ENCODE measurements around the gene ARNT2. TPM values are rescaled to one million over a fixed set of nuclear protein-coding genes. Genes with fewer than 3 reads are reported as not detected.

The ARNT2 gene
- total and polyA plus RNA-seq, 2 of the 13 experiments (the other 11 are each of a cell fraction or from before 2014, with no cell fraction given) = 0.69 to 1.7 TPM

DNA sequence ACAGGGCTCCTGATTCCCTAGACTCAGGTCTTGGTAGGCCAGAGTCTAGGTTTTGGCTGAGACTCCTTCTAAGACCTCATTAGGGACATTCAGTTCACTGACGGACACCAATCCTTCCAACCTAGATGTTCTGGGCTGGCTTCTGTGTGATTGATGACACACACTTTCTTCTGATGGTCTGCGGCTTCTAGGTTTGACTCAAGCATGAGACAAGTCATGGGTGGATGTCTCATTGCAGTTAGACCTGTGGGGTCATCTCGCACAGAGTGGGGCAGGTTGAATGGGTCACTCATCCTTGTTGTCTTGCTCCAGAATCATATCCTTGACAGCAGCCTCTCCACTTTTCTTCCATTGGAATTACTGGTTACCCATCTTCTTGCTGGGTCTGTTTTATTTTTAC lies 35.8 kb downstream of the ARNT2 start (continued):
- TF ChIP-seq, protein P1, sequence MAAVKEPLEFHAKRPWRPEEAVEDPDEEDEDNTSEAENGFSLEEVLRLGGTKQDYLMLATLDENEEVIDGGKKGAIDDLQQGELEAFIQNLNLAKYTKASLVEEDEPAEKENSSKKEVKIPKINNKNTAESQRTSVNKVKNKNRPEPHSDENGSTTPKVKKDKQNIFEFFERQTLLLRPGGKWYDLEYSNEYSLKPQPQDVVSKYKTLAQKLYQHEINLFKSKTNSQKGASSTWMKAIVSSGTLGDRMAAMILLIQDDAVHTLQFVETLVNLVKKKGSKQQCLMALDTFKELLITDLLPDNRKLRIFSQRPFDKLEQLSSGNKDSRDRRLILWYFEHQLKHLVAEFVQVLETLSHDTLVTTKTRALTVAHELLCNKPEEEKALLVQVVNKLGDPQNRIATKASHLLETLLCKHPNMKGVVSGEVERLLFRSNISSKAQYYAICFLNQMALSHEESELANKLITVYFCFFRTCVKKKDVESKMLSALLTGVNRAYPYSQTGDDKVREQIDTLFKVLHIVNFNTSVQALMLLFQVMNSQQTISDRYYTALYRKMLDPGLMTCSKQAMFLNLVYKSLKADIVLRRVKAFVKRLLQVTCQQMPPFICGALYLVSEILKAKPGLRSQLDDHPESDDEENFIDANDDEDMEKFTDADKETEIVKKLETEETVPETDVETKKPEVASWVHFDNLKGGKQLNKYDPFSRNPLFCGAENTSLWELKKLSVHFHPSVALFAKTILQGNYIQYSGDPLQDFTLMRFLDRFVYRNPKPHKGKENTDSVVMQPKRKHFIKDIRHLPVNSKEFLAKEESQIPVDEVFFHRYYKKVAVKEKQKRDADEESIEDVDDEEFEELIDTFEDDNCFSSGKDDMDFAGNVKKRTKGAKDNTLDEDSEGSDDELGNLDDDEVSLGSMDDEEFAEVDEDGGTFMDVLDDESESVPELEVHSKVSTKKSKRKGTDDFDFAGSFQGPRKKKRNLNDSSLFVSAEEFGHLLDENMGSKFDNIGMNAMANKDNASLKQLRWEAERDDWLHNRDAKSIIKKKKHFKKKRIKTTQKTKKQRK (IDR thresholded peaks at IDR 0.05; ENCODE audit: low read length) = no peak
- TF ChIP-seq MED1 (CRISPR knock-in tag; IDR thresholded peaks at IDR 0.05) = no peak
- TF ChIP-seq, protein P2, sequence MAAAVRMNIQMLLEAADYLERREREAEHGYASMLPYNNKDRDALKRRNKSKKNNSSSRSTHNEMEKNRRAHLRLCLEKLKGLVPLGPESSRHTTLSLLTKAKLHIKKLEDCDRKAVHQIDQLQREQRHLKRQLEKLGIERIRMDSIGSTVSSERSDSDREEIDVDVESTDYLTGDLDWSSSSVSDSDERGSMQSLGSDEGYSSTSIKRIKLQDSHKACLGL (CRISPR knock-in tag; IDR thresholded peaks at IDR 0.05) = no peak

GRCh38 chr15:80441041-80441440 lies 36.9 kb downstream of the ARNT2 start:
- FAIRE-seq (no peak), ATAC-seq (no peak), DNase-seq (ENCODE audit: low spot score) (no peak)
- BruUV-seq (replicated peaks) = no TSS peak
- H3K27ac ChIP-seq (ENCODE audit: extremely low read length, insufficient read depth, low read length) = no peak overlapping the region
- no peaks in the 10 kb centered on the region for H3K36me3 ChIP-seq (replicated peaks in 1 of 2; ENCODE audit: control insufficient read depth in 1 of 2, insufficient read depth in 2 of 2, low read length in 2 of 2)
- H3K4me1 ChIP-seq (ENCODE audit: insufficient read depth, low read length) = peaks cover 15% of the 10 kb centered on the region
- CTCF ChIA-PET (ENCODE audit: low intra/inter-chr PET ratio, low total read pairs) = no interaction called here
- in situ Hi-C loops (cut with HindIII; ENCODE audit: extremely low pct_ligation_motif_present, low pct_unique_long_range_greater_than_20kb) = no loop called here
- H3K9me3 ChIP-seq (ENCODE audit: low read length) = no peaks in the 10 kb centered on the region
- intact Hi-C loops (cut with micrococcal nuclease; ENCODE audit: unreplicated experiment) = no loop called here
- 0 out of 5 replicates have a peak, but pooled peaks cover 0 to 3% of the 10 kb centered on the region in 2 experiments for H3K27me3 ChIP-seq (ENCODE audit: control insufficient read depth in 1 of 2, insufficient read depth in 2 of 2, low read length in 2 of 2)
- no peak overlapping the region for H2AFZ ChIP-seq (ENCODE audit: low read length)
- H3K79me2 ChIP-seq (ENCODE audit: insufficient read depth, low read length) = no peaks in the 10 kb centered on the region
- no peak overlapping the region for H3K9ac ChIP-seq (ENCODE audit: insufficient read depth, low read depth, low read length)
- no peaks in the 10 kb centered on the region for H4K20me1 ChIP-seq (ENCODE audit: insufficient read depth, low read length)
- 47% methylated on average over 3 of the region's 3 CpGs for WGBS (ENCODE audit: low lambda C conversion rate)
- H3K4me2 ChIP-seq (ENCODE audit: low read depth, low read length) = no peak overlapping the region
- POLR2A ChIA-PET = no interaction called here
- no peak overlapping the region for H3K4me3 ChIP-seq (replicated peaks in 1 of 3; ENCODE audit: insufficient read depth in 1 of 3, low read depth in 2 of 3, low read length in 3 of 3)
- TF ChIP-seq ZNF670 (CRISPR knock-in tag; IDR thresholded peaks at IDR 0.05; ENCODE audit: borderline replicate concordance) = no peak
- TF ChIP-seq, protein P3, sequence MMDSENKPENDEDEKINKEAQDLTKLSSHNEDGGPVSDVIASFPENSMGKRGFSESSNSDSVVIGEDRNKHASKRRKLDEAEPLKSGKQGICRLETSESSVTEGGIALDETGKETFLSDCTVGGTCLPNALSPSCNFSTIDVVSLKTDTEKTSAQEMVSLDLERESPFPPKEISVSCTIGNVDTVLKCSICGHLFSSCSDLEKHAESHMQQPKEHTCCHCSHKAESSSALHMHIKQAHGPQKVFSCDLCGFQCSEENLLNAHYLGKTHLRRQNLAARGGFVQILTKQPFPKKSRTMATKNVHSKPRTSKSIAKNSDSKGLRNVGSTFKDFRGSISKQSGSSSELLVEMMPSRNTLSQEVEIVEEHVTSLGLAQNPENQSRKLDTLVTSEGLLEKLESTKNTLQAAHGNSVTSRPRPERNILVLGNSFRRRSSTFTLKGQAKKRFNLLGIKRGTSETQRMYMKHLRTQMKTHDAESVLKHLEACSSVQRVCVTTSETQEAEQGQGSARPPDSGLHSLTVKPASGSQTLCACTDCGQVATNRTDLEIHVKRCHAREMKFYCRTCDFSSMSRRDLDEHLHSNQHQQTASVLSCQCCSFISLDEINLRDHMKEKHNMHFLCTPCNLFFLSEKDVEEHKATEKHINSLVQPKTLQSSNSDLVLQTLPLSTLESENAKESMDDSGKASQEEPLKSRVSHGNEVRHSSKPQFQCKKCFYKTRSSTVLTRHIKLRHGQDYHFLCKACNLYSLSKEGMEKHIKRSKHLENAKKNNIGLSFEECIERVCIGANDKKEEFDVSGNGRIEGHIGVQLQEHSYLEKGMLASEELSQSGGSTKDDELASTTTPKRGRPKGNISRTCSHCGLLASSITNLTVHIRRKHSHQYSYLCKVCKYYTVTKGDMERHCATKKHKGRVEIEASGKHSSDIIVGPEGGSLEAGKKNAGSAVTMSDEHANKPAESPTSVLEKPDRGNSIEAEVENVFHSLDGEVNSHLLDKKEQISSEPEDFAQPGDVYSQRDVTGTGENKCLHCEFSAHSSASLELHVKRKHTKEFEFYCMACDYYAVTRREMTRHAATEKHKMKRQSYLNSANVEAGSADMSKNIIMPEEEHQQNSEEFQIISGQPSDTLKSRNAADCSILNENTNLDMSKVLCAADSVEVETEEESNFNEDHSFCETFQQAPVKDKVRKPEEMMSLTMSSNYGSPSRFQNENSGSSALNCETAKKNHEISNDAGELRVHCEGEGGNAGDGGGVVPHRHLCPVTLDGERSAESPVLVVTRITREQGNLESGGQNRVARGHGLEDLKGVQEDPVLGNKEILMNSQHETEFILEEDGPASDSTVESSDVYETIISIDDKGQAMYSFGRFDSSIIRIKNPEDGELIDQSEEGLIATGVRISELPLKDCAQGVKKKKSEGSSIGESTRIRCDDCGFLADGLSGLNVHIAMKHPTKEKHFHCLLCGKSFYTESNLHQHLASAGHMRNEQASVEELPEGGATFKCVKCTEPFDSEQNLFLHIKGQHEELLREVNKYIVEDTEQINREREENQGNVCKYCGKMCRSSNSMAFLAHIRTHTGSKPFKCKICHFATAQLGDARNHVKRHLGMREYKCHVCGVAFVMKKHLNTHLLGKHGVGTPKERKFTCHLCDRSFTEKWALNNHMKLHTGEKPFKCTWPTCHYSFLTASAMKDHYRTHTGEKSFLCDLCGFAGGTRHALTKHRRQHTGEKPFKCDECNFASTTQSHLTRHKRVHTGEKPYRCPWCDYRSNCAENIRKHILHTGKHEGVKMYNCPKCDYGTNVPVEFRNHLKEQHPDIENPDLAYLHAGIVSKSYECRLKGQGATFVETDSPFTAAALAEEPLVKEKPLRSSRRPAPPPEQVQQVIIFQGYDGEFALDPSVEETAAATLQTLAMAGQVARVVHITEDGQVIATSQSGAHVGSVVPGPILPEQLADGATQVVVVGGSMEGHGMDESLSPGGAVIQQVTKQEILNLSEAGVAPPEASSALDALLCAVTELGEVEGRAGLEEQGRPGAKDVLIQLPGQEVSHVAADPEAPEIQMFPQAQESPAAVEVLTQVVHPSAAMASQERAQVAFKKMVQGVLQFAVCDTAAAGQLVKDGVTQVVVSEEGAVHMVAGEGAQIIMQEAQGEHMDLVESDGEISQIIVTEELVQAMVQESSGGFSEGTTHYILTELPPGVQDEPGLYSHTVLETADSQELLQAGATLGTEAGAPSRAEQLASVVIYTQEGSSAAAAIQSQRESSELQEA (CRISPR knock-in tag; IDR thresholded peaks at IDR 0.05; ENCODE audit: not compliant biosample characterization) = no peak
- TF ChIP-seq, protein P4, sequence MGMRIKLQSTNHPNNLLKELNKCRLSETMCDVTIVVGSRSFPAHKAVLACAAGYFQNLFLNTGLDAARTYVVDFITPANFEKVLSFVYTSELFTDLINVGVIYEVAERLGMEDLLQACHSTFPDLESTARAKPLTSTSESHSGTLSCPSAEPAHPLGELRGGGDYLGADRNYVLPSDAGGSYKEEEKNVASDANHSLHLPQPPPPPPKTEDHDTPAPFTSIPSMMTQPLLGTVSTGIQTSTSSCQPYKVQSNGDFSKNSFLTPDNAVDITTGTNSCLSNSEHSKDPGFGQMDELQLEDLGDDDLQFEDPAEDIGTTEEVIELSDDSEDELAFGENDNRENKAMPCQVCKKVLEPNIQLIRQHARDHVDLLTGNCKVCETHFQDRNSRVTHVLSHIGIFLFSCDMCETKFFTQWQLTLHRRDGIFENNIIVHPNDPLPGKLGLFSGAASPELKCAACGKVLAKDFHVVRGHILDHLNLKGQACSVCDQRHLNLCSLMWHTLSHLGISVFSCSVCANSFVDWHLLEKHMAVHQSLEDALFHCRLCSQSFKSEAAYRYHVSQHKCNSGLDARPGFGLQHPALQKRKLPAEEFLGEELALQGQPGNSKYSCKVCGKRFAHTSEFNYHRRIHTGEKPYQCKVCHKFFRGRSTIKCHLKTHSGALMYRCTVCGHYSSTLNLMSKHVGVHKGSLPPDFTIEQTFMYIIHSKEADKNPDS (CRISPR knock-in tag; IDR thresholded peaks at IDR 0.05) = no peak

Data from HepG2 (cell line).